Stimulated activated CD8-positive, alpha-beta memory T cell treated with anti-CD3 and anti-CD28 coated beads, Interleukin-2, amount 100 ng/mL, for 1 hour (primary cell): ENCODE data around the gene TMEM175.
A peak's percentile ranks its signal among the peaks of the same experiment; 100 is the strongest.

Experiments used
- DNase-seq, 2 donors: peaks; one replicate each; pipeline ENCODE4 v3.0.0-alpha.2; 2020; ENCODE audit warnings: low read depth in 2 of 2

The TMEM175 gene

GRCh38 chr4:931960-932712 lies at the start of gene TMEM175, which contains the start of gene GAK:
TMEM175 (plus strand) TSS chr4:932460; CDS start chr4:947740, 15,280 bp downstream.
GAK (minus strand) TSS chr4:932316; CDS start chr4:932187, 129 bp downstream.
- peak; percentile 91 to 94 for DNase-seq

- no peak for DNase-seq
These were observed 49.6 kb upstream of the TMEM175 start for GRCh38 chr4:882646-883045.

- no peak for DNase-seq
These were observed 48.7 kb upstream of the TMEM175 start for GRCh38 chr4:883377-884095.

GRCh38 chr4:884259-884658 lies 48.0 kb upstream of the TMEM175 start:
- DNase-seq = no peak

GRCh38 chr4:884896-885295 lies 47.4 kb upstream of the TMEM175 start:
- DNase-seq = no peak

- no peak for DNase-seq
These were observed 46.9 kb upstream of the TMEM175 start for GRCh38 chr4:885353-885752.

- DNase-seq = no peak
These were observed 46.0 kb upstream of the TMEM175 start for GRCh38 chr4:886244-886643.

GRCh38 chr4:887034-887763 lies 45.1 kb upstream of the TMEM175 start:
- DNase-seq = no peak

GRCh38 chr4:888029-888428 lies 44.2 kb upstream of the TMEM175 start:
- no peak for DNase-seq

GRCh38 chr4:889516-889915 lies 42.7 kb upstream of the TMEM175 start:
- no peak for DNase-seq

- DNase-seq = no peak
These were observed 42.1 kb upstream of the TMEM175 start for GRCh38 chr4:890036-890695.

GRCh38 chr4:891747-892146 lies 40.5 kb upstream of the TMEM175 start:
- no peak for DNase-seq

GRCh38 chr4:892780-893179 lies 39.5 kb upstream of the TMEM175 start:
- DNase-seq = no peak

GRCh38 chr4:893276-893994 lies 38.8 kb upstream of the TMEM175 start:
- no peak for DNase-seq

GRCh38 chr4:893995-894705 lies 38.1 kb upstream of the TMEM175 start:
- no peak for DNase-seq

- no peak for DNase-seq
These were observed 36.7 kb upstream of the TMEM175 start for GRCh38 chr4:895596-895995.

GRCh38 chr4:896216-896615 lies 36.0 kb upstream of the TMEM175 start:
- no peak for DNase-seq

GRCh38 chr4:896630-897029 lies 35.6 kb upstream of the TMEM175 start:
- DNase-seq = no peak

- no peak for DNase-seq
These were observed 34.1 kb upstream of the TMEM175 start for GRCh38 chr4:898123-898522.

GRCh38 chr4:898869-899555 lies 33.2 kb upstream of the TMEM175 start:
- DNase-seq = no peak
